Panc1 (cell line): ENCODE data around the gene FAM200B. TPM values are rescaled to one million over a fixed set of nuclear protein-coding genes. Genes with fewer than 3 reads are reported as not detected.

ENCODE experiments used
- ATAC-seq: fragments of 200-7000 bp; cut with Tn5 transposase; 2 replicates; pipeline ENCODE4 v1.9.1; 2020; ENCODE audit warnings: mild to moderate bottlenecking, moderate library complexity
- BruUV-seq: library from RNA; stranded (reverse); fragments of 400-500 nt; replicated peaks from 2 replicates; lab custom pipeline; 2021; lab: Mats Ljungman, UMichigan
- CTCF ChIA-PET: fragments of 300-600 bp; sonication (Branson Sonifier 250); formaldehyde crosslinking; loops from one replicate; lab custom pipeline; 2022; ENCODE audit warnings: antibody characterized with exemption; lab: Charles Lee
- POLR2A ChIA-PET: fragments of 300-600 bp; sonication (Branson Sonifier 250); formaldehyde crosslinking; loops from one replicate; lab custom pipeline; 2022; ENCODE audit warnings: antibody characterized with exemption; lab: Charles Lee
- DNase-seq: peaks from one replicate; pipeline ENCODE4 v3.0.0-alpha.2; 2010; ENCODE audit warnings: low read depth, low spot score
- H3K27ac ChIP-seq: 2 replicates; pipeline ENCODE4 v1.5.1; 2011; ENCODE audit warnings: mild to moderate bottlenecking, low read length, inconsistent platforms
- H3K27me3 ChIP-seq: fragments of 200-500 bp; sonication (Bioruptor generic); 2 replicates; pipeline ENCODE4 v1.6.0; 2014; ENCODE audit warnings: low read length, inconsistent platforms; ENCODE audit not compliant: control insufficient read depth, insufficient read depth
- H3K36me3 ChIP-seq: fragments of 200-500 bp; sonication (Bioruptor generic); 2 replicates; pipeline ENCODE4 v1.5.1; 2014; ENCODE audit warnings: inconsistent platforms, mild to moderate bottlenecking, low read length, moderate library complexity; ENCODE audit not compliant: control insufficient read depth, insufficient read depth
- H3K4me1 ChIP-seq: 2 replicates; pipeline ENCODE4 v1.5.1; 2011; ENCODE audit warnings: inconsistent platforms, mild to moderate bottlenecking, low read length, moderate library complexity; ENCODE audit not compliant: control insufficient read depth, insufficient read depth
- H3K4me3 ChIP-seq, 2 experiments: 2 replicates each; pipeline ENCODE4 v1.5.1; 2011 to 2012; ENCODE audit warnings: low read depth in 2 of 2, low read length in 2 of 2, mild to moderate bottlenecking in 2 of 2, inconsistent platforms in 1 of 2, moderate library complexity in 1 of 2
- H3K9me3 ChIP-seq: fragments of 200-500 bp; sonication (Bioruptor generic); 2 replicates; pipeline ENCODE4 v1.5.1; 2014; ENCODE audit warnings: low read depth, mild to moderate bottlenecking, inconsistent platforms, low read length, moderate library complexity; ENCODE audit not compliant: control insufficient read depth, insufficient read depth
- CTCF ChIP-seq: fragments of 450-650 bp; IDR thresholded peaks from 2 replicates; pipeline ENCODE4 v1.5.1; 2017; ENCODE audit warnings: mild to moderate bottlenecking
- POLR2AphosphoS5 ChIP-seq: IDR thresholded peaks from 2 replicates; pipeline ENCODE4 v1.6.1; 2012; ENCODE audit warnings: mild to moderate bottlenecking, low read depth, low read length, moderate library complexity
- REST ChIP-seq, 2 experiments: IDR thresholded peaks; 2 replicates each; pipeline ENCODE4 v1.6.1; 2011 to 2012; ENCODE audit warnings: low read depth in 2 of 2, control low read depth in 1 of 2, low read length in 1 of 2, mild to moderate bottlenecking in 1 of 2, moderate library complexity in 1 of 2; ENCODE audit not compliant: insufficient read depth in 1 of 2
- SIN3A ChIP-seq: IDR thresholded peaks from 2 replicates; pipeline ENCODE4 v1.6.1; 2012; ENCODE audit warnings: low read depth, mild to moderate bottlenecking, low read length, moderate library complexity, borderline replicate concordance; ENCODE audit not compliant: insufficient read depth
- TCF7L2 ChIP-seq: IDR thresholded peaks from 2 replicates; pipeline ENCODE4 v1.6.1; 2011; ENCODE audit warnings: mild to moderate bottlenecking, low read depth, low read length, inconsistent platforms
- in situ Hi-C: cut with HindIII; loops from 2 replicates; pipeline ENCODE4 v1.10.0; 2016; ENCODE audit warnings: low sequenced_read_pairs, low pct_unique_long_range_greater_than_20kb
- intact Hi-C: fragments of 100-400 bp; cut with micrococcal nuclease; formaldehyde crosslinking; loops from one replicate; pipeline ENCODE4 v1.10.0; 2022; ENCODE audit not compliant: unreplicated experiment
- total RNA-seq: library from RNA; stranded (reverse); gene quantifications from one replicate; pipeline ENCODE4 v1.2.1, GENCODE V29; 2021; ENCODE audit not compliant: unreplicated experiment

FAM200B gene
- total RNA-seq, 1 experiment from 2014 or later = 15.2 TPM

GRCh38 chr4:15692602-15693001 is 11.0 kb downstream of the FAM200B start:
- H3K27me3 ChIP-seq = no peaks in the 10 kb centered on the region
- in situ Hi-C loops (no loop called here), intact Hi-C loops (no loop called here)
- H3K9me3 ChIP-seq = no peaks in the 10 kb centered on the region
- no peaks in the 10 kb centered on the region for H3K4me1 ChIP-seq
- TF ChIP-seq CTCF (no peak), TCF7L2 (no peak), REST (IDR thresholded peaks at IDR 0.05; ENCODE audit: insufficient read depth in 1 of 2, low read depth in 2 of 2, low read length in 1 of 2) (no peak), SIN3A (no peak), POLR2AphosphoS5 (no peak)
- no peak for ATAC-seq
- BruUV-seq = no TSS peak
- no peak for DNase-seq
- H3K4me3 ChIP-seq = no peak overlapping the region
- no peak overlapping the region for H3K27ac ChIP-seq
- CTCF ChIA-PET = no interaction called here
- POLR2A ChIA-PET = no interaction called here
- peaks cover 3% of the 10 kb centered on the region; the same call in 1 of the 2 replicates for H3K36me3 ChIP-seq

GRCh38 chr4:15694431-15694830 is 12.8 kb downstream of the FAM200B start:
- DNase-seq (no peak), ATAC-seq (no peak)
- Histone ChIP-seq H3K9me3 (no peaks in the 10 kb centered on the region), H3K36me3 (no peaks in the 10 kb centered on the region), H3K27ac (no peak overlapping the region), H3K27me3 (no peaks in the 10 kb centered on the region), H3K4me3 (no peak overlapping the region), H3K4me1 (no peaks in the 10 kb centered on the region)
- BruUV-seq = no TSS peak
- ChIA-PET CTCF (no interaction called here), POLR2A (interaction anchor here (0.6 kb wide), 1 partner anchor 49 kb away, joined by 4 read pairs; no protein-coding TSS in a partner anchor)
- TF ChIP-seq REST (IDR thresholded peaks at IDR 0.05; ENCODE audit: insufficient read depth in 1 of 2, low read depth in 2 of 2, low read length in 1 of 2) (no peak), POLR2AphosphoS5 (no peak), TCF7L2 (no peak), CTCF (no peak), SIN3A (no peak)
- intact Hi-C loops = no loop called here
- in situ Hi-C loops = no loop called here
